MM.1S (cell line): Measurements from ENCODE around the gene RNU1-4.
"Not testable (repeated sequence)": the region's sequence is repeated elsewhere in the genome, so short reads cannot be mapped to it uniquely, and the experiment has no call there.

Experiments used
- EZH2 ChIP-seq: fragments of 300-600 bp; sonication (generic); optimal IDR thresholded peaks from 2 replicates; pipeline ENCODE3; 2017; ENCODE audit warnings: low read depth, mild to moderate bottlenecking, antibody characterized with exemption, low read length, mixed read lengths
- TF ChIP-seq, protein P1 (sequence below): fragments of 300-600 bp; sonication (generic); IDR thresholded peaks from 2 replicates; pipeline ENCODE4 v1.5.1; 2016; ENCODE audit warnings: antibody characterized with exemption, low read length, mixed read lengths

DNA sequence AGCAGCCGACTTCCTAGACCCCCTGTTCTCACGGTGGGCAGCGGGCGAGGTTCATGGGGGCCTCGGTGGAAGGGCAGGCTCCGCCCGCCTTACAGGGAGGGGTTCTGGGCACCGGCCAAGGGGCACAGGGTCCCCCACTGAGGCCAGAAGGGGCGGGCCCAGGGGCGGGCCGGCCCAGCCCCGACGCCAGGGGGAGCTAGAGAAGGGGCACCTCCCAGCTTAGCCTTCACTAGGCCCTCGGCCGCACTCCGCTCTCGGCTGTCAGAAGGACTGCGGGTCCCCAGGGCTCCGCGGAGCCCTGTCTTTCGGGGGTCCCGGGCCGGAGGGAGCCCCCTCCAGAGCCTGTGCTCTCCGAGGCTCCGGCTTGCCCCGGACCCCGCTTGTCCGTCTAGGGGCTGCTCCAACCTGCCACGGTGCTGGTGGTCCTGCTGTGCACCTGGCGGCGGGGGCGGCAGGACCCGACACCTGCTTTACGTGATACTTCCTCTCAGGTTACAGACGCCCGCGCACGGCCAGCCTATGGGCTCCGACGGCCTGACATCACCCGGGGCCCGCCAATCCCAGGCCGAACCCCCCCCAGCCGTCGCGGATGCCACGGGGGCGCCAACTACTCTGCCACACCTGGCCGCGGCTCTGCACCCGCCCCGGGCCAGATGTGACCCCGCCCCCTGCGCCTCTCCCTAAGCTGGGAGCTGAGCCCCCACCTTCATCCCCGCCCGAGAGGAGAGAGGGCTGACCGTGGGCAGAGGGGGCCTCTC is 40.0 kb upstream of the RNU1-4 start:
- TF ChIP-seq, protein P1, sequence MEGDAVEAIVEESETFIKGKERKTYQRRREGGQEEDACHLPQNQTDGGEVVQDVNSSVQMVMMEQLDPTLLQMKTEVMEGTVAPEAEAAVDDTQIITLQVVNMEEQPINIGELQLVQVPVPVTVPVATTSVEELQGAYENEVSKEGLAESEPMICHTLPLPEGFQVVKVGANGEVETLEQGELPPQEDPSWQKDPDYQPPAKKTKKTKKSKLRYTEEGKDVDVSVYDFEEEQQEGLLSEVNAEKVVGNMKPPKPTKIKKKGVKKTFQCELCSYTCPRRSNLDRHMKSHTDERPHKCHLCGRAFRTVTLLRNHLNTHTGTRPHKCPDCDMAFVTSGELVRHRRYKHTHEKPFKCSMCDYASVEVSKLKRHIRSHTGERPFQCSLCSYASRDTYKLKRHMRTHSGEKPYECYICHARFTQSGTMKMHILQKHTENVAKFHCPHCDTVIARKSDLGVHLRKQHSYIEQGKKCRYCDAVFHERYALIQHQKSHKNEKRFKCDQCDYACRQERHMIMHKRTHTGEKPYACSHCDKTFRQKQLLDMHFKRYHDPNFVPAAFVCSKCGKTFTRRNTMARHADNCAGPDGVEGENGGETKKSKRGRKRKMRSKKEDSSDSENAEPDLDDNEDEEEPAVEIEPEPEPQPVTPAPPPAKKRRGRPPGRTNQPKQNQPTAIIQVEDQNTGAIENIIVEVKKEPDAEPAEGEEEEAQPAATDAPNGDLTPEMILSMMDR, result not testable (repeated sequence)
- not testable (repeated sequence) for TF ChIP-seq EZH2
